Stimulated activated CD4-positive, alpha-beta T cell treated with anti-CD3 and anti-CD28 coated beads, Interleukin-4, amount 100 ng/mL, for 4 hours (primary cell): ENCODE data around the gene PRR35.

Experiments
- DNase-seq, 2 experiments: peaks; one replicate each; pipeline ENCODE4 v3.0.0-alpha.2; 2020

Gene PRR35

DNA sequence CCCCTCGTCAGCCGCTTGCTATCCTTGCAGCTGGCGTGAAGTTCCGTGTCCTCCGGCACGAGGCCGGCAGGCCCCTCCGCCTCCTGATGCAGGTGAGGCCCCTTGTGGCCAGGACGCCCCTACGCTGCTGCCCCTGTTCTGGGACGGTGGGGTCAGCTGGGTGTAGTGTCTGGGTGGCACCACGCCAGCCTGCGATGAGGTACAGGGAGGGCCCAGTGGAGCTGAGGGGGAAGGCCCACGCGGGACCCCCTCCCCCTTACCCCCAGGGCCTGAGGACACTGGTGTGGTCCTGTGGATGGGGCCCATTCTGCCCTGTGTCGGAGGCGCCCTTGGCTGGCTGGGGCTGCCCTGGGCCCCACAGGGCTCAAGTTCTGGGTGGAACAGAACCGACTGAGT lies 22.0 kb downstream of the PRR35 start:
- no peak for DNase-seq

DNA sequence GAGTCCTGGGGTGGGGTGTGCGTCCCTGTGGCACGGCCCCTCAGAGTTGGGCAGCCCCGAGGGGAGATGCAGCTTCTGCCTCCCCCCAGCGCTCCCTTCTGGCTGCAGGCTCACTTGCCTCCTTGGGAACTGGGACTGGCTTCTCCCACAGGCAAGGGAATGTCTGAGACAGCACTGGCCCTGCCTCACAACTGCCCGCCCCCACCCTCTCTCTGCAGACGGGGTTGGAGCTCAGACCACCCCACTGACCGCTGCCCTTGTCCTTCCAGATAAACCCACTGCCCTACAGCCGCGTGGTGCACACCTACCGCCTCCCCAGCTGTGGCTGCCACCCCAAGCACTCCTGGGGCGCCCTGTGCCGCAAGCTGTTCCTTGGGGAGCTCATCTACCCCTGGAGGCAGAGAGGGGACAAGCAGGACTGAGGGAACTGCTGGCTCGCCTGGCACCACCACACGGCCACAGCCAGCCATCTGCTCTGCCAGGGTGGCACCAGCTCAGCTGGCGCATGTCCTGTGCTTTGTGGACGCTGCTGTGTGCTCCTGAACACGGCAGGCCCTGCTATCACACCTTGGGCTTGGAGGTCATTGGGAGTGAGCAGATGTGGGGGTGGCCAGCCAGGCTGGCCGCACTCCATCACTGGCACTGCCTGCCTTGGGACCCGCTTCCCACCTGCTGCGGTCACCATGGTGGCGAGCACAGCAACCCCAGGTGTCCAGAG lies 22.6 kb downstream of the PRR35 start:
- no peak for DNase-seq

DNA sequence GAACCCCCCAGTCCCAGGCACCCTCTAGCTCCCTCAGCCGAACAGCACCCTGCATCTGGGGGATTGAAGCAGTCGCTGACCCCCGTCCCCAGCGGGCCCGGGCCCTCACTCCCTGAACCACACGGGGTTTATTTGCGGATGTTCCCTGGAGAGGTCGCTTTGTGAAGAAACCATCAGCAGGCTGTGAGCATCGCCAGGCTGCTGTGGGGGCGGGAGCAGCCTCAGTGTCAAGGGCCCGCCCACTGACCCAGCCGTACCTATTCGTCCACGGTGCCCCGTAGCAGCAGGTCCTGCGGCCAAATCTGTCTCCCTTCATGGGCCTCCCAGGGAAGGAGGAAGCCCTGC lies 23.2 kb downstream of the PRR35 start:
- DNase-seq = no peak

DNA sequence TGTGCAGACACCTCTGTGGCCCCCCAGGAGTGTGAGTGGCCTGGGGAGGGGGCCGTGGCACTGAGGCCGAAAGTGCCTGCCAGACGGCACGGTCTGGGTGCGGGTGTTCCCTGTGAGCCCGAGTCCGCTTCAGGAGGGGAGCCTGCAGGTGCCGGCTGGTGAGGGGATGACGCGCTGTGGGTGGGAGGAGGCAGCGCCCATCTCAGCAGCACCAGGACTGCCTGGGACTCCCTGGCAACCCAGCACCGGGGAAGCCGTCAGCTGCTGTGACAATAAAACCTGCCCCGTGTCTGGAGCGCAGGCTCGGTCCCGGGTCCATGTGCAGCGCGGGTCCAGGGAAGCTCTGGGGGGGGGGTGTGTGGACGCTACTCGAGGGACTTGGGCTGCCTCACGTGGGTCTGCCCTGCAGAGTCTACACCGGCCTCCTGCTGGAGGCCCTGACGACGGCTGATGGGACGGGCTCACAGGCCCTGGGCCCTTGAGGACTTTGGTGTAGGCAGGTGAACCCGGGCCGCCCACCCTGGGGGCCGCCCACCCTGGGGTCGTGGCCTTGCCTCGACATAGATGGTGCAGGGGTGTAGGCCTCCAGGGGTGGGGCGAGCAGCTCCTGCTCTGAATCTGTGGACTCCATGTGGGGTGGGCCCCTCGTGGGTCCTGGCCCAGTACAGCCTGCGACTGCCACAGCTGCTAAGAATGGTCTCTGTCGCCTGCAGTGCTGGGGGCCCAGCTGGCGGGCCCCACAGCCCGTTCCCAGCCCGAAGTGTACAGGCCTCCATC lies 23.8 kb downstream of the PRR35 start:
- no peak for DNase-seq

DNA sequence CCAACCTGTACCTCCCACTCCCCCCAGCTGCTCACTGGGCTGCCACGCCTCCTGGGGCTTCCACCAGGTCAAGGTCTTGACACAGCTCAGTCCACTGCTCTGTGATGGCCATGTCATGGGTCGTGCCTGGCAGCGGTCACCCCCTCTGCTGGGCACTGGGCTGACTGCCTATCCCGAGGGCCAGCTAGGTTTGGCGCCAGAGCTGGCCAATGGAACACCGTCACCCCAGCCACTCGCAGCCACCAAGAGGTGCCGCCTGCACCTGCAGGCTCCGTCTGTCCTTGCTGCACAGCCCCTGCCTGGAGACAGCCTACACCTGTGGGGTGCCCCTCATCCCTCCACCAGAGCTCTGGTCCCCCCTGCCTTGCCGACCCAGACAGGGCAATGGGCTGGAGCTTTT lies 25.2 kb downstream of the PRR35 start:
- DNase-seq = no peak

DNA sequence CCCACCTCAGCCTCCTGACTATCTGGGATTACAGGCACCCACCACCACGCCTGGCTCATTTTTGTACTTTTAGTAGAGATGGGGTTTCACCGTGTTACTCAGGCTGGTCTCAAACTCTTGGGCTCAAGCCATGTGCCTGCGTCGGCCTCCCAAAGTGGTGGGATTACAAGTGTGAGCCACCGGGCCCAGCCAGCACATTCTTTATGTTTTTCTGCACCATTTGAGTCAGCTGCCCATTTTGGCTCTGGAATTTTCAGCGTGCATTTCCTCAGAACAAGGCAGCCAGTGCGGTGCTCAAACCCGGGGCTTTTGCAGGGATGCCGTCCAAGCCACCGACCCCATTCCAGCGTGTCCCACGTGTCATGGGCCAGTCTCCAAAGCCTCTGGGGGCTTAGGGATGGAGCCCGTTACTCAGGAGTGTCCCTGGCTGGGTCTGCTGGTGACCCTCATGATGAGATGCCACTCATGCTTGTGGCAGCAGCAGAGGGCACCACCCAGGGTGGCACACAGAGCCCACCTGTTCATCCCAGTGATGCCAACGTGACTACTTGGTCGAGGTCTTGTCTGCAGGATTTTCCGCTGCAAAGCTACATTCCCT lies 26.0 kb downstream of the PRR35 start:
- DNase-seq = no peak

DNA sequence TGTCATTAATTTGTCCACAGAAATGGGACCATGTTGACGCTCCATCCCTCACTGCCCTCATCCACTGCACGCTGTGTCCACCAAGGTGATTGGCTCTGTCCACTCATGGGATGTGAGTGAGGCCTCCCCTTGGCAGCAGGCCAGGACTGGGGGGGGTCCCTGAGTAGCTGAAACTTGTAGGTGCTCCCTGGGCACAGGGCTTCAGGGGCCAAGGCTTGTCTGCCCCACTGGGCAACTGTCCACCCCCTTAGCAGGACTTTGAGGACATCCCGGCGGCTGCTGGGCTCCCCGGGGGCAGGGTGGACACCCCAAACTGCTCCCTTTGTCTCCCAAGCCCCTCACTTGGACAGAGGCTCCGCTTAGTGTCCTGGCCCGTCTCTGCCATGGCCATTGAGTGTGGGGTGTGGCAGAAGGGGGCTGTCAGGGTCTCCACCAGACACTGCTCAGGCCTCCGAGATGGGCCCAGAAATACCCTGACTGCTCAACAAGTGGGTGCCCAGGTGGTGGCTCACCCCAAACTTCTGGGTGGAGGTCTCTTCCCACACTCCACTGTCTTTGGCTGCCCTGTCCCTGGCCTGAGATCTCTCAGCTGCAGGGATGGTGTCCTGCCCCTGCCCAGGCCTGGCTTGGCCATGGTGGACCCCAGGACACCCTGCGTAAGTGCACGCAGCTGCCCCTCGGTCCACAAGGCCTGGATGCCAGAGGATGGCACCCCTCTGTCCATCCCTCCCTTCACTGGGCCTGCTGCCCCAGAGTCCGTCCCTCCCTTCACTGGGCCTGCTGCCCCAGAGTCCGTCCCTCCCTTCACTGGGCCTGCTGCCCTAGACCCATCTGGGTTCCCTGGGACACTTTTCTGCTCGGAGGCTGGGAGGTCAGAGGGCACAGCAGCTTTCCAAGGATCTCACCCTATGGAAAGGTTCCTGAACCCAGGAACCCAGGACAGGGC lies 26.7 kb downstream of the PRR35 start:
- no peak for DNase-seq

DNA sequence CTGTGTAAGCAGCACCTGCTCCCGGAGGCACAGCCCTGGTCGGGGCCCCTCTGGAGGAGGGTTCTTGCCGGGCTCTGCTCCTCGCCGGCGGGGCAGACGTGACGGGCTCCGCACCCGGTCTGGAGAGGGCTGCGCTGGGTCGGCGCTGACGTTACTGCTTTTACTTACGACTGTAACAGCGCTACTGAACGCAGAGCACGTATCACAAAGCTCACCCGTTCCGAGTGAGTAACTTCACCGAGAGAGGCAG lies 28.4 kb downstream of the PRR35 start:
- peak in 1 of 2 experiments; percentile 65 for DNase-seq

DNA sequence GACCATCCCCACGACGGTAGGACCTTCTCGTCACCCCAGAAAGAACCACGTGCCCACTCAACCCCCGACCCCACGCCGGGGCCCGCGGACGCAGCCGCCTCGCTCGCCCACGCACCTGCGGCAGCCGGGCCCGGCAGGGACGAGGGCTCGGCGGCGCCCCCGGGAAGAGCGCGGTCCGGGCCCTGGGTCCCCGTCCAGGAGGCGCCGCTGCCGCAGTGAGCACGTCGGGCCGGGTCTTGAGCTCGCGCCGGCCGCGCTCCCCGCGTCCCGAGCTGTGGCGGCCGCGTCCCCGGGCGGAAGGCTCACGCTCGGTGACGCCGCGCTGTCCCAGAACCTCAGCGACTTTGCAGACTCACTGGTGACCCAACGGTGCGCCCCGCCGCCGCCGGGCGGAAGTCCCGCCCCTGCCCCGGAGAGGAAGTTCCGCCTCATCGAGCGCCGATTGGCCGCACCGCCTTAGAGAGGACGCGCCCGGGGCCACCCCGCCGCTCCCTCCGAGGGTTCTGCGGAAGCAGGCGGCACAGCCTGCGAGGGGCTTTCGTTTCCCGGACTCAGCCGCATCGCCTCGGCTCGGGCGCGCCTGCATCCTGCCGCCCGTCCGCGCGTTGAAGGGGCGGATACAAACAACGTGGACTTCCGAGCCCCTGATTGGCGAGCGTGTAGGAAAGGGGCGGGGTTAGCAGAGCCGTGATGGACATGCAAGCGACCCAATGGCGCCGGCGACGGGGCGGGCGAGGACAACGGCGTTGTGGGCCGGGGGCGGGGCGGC lies 28.9 kb downstream of the PRR35 start:
- peak; percentile 95 to 98 for DNase-seq

DNA sequence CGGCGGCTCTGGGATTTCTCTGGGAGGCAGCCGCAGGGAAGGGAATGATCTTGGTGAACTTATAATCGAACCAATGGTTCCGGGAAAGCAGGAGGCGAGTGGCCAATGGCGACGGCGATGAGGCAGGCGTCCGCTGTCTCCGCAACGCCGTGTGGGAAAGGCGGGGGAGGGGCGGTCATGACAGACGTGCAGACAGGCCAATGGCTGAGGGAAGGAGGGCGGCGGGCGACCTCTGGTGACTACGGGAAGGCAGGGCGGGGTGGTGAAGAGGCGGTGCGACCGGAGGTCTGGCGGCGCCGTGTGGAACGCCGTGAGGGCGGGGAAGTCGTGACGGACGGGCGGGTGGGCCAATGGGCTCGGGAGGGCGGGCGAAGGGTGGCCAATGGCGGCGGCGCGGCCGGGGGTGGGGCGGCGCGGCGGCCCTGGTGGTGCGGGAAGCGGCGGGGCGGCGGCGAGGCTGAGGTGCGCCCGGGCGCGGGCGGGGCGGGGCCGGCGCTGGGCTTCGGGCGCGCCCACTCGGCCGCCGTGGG lies 29.5 kb downstream of the PRR35 start, which contains the start of gene RAB40C:
RAB40C (plus strand) TSS at position 409 of the 530 bp plus-strand sequence. CDS start 226 bp downstream, outside the sequence.
- DNase-seq = peak; percentile 99

DNA sequence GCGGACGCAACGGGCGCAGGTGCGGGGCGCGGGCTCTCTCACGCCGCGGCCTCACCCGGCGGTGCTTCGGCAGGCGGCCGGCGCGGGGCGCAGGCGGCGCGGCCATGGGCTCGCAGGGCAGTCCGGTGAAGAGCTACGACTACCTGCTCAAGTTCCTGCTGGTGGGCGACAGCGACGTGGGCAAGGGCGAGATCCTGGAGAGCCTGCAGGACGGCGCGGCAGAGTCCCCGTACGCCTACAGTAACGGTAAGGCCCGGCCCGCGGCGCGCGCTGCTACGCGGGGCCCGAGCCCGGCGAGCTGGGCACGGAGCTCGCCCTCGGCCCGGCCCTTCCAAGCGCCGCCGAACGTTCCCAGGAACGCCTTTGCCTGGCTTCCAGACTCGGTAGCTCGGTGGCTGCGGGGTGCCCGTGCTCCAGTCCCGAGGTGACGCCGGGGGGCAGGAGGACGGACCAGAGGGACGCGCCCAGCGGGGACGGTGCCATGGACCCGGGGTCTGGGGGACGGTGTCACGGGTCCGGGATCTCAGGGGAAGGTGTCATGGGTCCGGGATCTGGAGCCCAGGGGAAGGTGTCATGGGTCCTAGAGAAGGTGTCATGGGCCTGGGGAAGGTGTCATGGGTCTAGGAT lies 30.1 kb downstream of the PRR35 start:
- no peak for DNase-seq

DNA sequence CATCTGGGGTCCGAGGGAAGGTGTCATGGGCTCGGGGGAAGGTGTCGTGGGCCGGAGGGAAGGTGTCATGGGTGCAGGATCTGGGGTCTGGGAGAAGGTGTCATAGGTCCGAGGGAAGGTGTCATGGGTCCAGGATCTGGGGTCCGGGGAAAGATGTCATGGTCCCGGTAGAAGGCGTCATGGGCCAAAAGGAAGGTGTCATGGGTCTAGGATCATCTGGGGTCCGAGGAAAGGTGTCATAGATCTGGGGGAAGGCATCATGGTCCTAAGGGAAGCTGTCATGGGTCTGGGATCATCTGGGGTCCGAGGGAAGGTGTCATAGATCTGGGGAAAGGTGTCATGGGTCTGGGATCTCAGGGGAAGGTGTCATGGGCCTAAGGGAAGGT lies 30.6 kb downstream of the PRR35 start:
- no peak for DNase-seq

DNA sequence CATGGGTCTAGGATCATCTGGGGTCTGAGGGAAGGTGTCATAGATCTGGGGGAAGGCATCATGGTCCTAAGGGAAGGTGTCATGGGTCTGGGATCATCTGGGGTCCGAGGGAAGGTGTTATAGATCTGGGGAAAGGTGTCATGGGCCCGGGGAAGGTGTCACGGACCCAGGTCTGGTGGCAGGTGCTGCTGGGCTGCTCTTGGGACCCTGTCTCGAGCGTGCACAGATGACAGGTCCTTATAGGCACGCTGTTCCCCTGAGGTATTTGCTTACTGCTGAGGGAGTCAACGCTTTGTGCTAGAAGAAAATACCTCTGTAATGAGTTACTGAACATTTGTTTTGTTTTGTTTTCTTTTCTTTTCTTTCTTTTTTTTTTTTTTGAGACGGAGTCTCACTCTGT lies 31.0 kb downstream of the PRR35 start:
- DNase-seq = no peak

DNA sequence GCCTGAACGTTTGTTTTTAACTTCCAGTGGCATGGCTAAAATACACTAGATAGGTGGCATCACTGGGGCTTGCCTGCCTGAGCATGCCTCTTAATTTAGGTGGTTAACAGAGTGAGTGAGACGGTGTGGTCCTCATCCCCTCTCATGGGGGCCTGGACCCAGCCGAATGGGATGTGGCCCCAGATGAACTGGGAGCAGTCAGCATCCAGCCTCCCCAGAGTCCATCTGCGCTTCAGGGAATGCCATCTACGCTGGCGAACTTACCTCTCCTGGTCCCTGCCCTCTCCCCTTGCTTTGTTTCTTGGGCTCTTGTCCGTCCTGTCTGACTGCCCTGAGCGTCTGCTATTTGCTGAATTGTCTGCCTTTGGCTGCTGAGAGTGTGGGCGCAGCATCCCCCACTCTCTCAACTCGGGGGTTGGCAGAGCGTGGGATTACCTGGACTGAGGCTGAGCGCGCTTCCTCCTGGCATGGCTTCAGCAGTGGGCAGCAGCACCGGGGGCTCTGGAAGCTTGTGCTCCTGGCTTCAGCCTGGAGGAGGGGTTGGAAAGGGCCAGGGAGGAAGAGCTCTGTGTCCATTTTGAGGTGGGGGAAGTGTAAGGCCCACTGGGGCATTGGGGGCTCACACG lies 31.8 kb downstream of the PRR35 start:
- DNase-seq = no peak

DNA sequence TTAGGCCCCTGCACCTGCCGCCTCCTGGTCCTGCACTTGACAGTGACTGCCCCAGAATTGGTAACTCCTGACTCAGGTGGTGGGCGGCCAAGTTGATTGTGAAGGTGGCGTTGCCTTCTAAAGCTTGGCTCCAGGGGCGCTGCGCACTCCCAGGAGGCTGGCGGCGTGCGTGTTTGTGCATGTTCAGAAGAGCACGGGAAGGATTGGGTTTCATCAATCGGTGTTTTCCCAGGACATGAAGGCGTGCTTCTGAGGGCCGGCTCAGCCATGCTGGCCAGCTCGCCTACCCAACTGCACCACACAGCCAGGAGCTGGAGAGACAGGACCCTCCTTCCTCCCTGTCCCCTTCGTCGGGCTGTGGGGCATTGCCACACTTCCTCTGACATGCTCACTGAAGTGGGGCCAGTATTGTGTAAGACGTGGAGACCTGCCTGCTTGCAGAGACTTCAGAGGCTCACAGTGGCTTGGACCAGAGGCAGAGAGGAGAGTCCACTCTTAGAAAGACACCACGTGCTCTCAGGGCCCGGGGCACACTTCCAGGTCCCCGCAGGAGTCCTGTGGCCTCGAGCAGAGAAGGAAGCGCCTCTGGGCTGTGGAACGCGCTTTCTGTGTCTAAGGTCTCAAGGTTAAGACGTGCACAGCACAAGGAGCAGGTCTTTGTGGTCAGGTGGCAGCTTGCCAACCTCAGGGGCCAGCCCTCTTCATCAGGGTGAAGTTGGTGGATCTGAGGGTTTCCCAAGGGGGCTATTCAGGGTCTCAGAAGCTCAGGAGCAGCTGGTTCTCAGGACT lies 32.5 kb downstream of the PRR35 start:
- DNase-seq = no peak

DNA sequence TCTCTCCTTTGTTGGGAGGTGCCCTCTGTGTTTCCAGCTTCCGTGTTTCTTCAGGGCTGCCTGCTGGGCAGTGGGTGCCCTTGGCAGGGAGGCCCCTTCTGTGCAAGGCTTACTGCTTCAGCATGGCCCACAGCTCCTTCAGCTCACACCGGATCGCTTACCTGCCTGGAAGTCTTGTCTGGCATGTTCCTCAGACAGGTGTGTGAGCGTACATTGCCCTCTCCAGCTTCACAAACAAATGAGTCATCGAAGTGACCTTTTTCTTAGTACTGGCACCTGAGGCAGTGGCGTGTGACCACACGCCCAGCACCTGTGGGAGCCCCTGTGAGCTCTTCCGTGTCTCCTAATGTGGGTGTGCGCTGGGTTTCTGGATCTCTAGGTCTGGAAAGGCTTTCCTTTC lies 33.2 kb downstream of the PRR35 start:
- no peak for DNase-seq

DNA sequence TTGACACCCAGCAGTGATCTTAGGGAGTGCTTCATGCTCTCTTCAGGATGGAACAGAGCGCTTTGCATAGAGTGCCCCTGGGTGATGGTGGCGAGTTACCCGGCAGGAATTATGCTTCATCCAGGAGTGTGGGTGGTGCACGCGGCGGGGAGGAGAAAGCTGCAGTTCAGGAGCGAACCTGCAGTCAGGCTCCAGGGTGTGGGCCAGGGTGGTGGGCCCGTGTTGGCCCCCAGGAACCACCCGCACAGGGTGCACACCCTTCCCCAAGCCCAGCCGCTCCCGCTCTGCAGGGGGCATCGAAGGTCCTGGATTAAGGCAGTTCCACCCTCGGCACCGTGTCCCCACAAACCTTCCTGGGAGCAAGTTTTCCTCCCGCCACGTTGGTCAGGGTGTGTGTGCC lies 33.6 kb downstream of the PRR35 start:
- DNase-seq = no peak

DNA sequence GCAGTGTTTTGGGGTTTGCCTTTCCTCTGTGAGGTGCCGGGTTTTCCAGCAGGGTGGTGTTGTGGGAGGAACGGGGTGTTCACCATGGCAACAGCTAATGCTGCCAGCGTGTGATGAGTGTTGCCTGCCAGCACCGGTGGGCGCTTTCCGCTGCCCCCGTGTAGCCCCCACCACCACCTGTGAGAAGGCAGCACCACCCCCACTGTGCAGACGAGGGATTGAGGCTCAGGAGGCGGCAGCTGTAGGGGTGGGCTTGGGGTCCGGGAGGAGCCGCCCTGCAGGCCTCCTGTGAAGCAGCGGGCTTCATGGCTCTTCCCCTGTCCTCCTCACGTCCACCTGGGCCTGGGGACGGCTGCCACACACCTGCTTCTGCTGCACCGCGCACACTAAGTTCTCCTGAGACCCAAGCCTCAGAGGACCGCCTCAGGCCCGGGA lies 34.9 kb downstream of the PRR35 start:
- DNase-seq = no peak

DNA sequence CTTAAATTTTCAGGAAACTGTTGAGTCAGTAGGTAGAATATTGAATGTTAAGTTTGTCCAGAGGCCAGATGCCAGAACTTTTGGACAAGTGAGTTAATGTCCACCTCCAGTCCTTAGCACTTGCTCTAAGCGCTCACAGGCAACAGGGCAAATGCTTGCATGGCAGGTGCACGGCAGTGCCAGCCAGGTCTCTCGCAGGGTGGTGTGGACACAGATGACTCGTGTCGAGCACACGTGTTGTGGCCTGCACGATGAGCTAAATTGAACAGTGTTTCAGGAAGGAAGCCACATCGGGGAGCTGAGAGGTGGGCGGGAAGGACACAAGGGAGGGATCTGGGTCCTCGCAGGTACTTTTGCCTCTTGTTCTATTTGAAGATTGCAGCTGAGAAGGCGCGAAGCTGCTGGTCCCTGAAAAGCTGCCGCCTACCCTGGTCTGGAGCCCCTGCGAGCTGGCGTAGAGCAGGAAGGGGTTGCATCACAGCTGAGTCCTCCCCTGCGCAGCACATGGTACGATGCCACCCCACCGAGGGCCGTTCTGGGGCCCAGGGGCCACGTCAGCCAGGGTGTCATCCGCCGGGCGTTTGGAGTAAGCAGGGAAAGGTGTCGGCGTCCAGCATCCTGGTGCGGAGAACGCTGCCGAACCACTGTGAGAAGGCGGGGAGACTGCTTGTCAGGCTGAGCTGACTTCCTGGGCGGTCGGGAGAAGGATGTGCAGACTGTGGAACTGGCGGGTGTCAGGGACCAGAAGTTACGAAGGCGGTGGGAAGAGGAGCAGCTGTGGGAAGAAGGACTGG lies 35.9 kb downstream of the PRR35 start:
- no peak for DNase-seq

DNA sequence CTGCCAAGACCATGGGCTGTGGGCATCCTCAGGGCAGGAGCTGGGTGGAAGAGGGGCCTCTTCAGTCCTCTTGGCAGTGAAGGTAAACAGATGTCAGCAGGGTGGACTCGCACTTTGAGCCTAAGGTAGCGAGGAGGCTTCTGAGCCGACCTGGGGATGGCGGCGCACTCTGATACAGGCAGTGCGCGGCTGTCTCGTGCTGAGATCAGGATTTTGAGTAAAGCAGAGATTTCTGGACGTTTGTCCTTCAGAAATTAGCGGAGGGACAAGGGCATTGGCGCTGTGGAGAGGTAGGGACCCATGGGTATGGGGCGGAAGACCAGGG lies 36.5 kb downstream of the PRR35 start:
- DNase-seq = no peak
